Embryonic facial prominence (tissue), 1 donor: Measurements from ENCODE around the gene PPP1R26.

Experiments used
- DNase-seq: peaks from one replicate; pipeline ENCODE4 v3.0.0-alpha.2; 2016; ENCODE audit errors: extremely low spot score

The PPP1R26 gene

DNA sequence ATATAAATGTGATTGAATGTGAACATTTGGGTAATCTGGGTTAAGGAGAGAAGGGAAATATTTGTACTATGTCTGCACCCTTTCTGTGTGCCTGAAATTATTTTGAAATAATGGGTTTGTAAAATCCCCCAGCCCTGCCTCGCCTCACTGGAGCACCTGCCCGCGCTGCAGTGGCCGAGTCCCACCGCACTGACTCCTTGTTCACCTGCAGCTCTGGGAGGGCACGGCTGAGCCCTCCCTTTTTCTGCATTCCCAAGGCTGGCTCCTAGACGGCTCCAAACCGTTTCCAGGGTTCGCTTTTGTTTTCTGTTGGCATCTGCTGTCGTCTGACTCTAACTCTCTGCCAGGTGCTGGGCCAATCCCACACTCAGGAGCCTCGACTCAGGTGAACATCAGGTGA, 17.6 kb upstream of the PPP1R26 start:
- no peak for DNase-seq

DNA sequence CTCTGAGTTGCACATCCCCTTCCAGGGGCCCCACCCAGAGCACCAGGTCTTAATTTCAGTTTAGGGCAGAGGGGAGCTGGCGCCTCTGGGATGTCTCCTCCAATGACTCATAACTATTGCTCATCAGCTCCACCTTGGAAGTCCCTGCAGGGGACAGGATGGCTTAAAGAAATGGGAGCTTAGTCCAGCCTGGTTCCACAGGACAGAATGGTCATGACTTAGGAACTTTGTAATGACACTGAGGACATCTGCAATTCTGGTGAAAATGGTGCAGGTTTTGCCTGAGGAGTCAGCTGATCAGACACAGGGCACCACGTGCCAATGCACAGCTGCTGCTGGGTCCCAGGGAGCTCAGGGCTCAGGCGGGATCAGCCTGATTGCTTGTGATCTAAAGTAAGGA, 16.4 kb upstream of the PPP1R26 start:
- DNase-seq, result no peak

DNA sequence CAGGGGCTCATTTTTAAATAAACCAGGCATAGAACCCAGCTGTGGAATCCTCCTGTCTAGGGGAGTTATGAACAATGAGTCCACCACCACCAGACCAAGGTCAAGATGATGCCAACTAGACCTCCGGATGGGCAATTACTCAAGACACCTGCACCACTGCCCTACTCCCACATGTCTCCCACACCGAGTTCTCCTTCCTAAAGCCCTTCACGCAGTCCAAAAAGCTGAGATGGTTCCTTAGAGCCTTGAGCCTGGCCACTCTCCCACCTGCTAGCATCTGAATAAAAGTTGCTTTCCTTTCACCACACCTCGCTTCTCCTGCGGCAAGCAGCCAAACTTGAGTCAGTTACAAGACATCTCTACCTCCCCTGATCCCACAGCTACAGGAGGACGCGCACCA, 15.4 kb upstream of the PPP1R26 start:
- no peak for DNase-seq

DNA sequence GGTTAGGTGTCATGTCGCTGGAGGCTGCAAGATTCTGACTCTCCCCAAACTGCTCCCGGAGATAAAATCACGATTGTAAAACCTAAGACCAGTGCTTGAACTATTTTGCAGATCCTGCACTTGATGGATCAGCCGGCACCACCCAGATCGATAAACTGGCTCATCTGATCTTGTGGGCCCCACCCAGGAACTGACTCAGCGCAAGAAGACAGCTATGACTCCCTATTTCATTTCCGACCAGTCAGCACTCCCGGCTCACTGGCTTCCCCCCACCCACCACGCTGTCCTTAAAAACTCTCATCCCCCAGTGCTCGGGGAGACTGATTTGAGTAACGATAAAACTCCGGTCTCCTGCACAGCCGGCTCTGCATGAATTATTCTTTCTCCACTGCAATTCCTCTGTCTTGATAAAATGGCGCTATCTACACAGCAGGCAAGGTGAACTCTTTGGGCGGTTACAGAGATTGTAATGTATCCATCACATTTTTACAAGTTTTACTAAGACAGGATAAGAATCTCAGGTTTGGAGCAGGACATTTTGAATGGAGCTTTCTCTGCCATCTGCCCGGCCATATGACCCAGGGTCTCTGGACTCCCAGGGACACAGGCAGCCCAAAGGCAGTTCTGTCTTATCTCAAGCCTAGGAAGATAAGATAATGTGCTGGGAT, 10.6 kb upstream of the PPP1R26 start:
- no peak for DNase-seq

DNA sequence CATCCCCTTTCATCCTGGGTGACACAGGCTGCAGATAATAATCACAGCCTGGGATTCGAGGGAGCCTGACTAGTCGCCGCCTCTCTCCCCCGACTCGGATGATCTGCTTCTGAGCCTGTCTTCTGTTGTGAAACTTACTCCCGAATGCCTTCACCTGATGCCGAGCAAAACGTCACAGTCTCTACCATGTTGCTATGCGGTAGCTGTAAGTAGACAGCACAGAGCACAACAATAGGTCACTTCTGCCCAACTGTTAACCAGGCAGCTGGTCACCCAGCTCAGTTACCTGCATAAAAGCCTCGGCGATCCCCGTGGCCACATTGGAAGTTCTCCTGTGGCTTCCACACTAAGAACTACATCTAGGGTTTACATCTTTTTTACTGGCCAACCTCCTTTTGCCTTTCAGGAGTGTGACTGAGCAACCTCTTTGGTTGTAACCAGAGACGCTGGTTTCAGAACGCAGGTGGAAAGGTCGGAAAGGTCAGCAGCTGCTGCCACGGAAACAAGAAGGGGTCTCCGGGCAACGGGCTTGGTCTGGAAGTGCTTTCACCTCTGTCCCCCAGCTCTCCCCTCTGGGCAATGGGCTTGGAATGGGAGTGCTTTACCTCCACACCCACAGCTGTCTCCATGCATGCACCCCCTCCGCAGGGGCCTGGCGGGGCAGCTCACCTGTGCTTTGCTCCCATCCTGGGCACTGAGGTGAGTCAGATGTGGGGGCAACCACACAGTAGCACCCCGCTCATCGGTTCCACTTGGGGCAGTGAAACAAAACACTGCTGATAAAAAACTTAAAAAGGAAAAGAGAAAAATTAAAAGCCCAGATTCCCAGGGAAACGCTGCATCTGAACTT, 7.6 kb upstream of the PPP1R26 start:
- no peak for DNase-seq

DNA sequence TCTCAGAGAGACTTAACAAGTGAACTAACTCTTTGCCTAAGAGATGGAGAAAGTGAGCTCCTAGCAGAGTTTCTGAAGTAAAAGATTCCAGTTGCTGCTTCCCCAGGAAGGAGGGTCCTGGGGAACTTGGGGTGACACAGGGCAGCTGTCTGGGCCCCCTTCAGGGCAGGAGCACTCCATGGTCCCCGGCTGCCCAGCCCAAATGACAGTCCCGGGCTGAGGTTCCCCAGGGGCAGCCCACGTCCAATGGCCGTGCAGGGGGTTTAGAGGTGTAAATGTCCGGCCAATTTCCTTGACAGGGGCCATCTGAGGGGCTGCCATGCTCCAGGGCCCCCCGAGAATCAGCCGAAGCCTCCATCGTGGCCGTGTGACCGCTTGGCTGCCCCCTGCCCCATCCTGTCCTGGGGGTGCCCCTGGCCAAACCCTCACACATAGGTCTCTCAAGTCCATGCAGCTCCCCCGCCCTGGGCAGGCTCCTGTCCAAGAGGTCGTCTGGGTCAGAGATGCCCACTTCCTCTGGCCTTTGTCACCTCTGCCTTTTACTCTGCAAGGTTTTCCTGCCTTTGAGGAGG, 5.5 kb upstream of the PPP1R26 start:
- DNase-seq, result no peak

DNA sequence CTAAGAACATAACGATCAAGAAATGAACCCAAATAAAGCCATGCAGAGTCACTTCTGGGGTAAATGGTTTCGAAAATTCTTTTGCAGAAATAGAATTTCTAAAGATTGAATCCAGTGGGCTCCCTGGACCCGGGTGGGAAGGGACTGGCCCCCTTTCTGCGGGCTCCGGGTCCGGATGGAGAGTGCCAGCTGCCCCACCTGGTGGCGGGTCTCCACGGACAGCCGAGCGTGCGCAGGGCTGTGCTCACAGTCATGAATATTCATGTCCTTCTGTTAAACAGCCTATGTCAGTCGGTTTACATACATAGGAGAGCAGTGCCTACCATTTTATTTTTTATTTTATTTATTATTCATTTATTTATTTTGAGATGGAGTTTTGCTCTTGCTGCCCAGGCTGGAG, 4.7 kb upstream of the PPP1R26 start:
- DNase-seq, result no peak

DNA sequence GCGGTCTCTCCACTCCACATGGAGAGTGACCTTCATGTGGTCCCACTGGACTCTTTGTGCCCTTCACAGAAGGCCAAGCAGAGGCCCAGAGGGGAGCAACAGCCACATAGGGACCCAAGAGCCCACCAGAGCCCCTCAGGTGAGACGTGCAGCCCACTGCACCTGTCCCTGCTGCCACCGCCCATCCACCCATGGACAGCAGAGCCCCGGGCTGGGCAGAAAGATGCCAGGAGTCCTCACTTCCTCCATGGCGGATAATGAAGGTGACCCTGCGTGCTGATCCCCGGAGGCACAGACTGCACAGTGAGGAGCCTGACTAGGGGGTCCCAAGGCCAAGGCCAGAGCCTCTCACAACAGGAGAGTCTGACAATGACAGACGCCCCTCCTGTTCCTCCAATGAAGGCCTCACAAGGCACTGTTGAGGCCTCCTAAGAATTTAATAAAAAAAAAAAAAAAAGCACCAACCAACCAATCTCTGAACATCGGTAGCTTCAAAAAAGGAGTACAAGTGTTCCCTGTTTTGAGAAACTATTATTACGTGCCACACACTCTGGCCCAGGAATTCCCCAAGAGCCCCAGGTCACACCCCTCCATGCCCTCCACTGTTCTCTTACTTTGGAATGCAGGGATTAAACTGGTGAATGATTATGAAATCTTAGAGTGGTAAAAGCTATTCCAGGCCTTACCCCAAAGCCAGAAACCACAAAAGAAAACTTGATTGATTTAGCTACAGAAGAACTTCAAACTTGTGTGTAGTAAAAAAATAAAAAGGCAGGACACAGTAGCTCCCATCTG, 2.8 kb upstream of the PPP1R26 start:
- no peak for DNase-seq

DNA sequence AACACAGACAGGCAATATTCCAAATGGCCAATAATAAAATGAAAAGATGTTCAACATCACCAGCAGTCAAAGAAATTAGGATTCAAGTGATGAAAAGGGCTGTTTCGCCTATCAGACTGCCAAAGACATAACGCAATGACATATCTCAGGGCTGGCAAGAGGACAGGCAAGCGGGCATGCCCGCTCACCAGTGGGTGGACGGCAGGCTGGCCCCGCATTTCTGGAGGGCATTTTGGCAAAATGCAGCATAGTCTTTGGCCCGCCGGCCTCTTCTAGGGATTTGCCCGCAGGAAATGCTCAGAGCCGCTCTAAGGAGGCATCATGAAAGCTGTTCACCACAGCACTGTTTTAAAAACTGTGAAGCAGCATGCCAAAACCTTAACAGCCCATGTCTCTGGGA, 1.4 kb upstream of the PPP1R26 start:
- no peak for DNase-seq

DNA sequence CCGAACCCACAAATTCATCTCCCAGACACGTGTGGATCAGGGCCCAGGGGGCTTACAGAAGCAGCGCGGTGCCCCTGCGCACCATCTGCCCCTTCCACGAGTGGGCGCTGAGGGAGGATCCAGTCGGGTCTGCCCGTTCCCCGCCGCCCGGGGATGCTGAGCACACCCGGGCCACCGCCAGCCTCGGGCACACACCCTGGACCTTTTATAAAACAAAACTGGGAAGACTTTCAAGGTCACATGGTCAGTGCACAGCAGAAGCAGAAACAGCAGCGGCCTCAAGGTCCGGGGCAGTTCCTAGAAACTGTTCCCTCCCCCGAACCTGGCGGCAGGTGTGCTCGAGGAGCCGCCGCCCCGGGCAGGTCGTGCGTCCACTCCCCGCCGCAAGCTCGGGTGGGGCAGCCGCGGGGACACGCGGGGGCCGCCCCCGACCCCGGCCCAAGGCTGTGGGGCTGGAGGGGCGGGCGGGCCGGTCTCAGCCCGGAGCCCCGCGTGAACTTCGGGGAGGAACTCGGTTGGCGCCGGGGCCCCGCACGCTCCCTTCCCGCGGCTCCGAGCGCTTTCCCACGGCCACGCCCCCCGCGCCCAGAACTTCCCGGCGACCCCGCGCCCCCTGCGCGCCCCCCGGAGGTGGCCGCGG, 633 bp upstream of the PPP1R26 start:
- no peak for DNase-seq

DNA sequence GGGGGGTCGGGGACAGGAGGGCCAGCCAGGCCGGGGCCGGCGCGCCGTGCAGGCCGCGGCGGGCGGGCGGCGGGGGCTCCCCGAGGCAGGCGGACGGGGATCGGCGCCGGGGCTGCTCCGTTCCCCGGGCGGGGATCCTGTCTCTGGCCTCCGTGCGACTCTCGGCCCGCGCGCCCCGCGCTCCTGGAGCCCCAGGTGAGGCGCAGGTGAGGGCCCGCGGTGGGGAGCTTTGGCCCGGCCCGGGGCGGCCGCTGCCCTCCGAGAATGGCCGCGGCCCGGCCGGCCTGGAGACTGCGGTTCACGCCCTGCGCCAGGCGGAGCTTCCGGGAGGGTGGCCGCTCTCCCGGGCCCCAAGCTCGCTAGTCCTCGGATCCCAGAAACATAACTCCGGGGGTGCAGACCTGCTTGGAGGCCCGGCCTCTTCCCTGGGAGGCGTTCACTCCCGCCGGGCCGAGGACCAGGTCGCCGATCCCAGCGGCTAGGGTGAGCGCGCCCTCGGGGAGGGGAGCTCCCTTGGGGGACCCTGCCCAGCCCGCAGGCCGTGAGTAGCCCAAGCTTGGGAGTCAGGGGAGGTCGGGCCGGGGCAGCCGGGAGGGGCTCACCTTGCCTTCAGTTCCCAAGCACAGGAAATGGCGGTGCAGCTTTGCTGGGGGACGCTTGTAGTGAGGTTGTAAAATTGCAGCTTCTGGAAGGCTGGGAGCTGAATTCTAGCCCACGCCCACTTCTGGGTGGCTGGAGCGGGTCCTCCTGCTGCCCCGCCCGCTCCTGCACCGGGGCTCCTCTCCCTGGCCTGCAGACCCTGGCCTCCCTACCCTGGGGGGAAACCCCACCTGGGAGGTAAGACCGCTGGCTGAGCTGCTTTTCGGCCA, 723 bp downstream of the PPP1R26 start:
- DNase-seq, result no peak

DNA sequence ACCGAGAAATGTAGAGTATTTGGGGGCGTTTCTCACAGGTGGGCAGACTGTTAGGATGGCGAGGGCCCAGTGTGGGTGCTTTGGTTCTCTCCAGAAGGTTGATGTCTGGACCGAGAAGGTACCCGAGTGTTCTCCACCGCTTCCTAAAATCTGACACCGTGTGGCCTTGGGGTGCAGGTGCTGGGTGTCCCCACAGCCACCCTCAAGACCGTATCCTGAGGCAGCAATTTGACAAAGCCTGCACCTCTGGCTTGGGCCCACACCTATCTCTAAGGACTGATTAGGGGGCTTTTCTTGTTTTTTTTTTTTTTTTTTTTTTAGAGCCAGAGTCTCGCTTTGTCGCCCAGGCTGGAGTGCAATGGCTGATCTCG, 1.3 kb downstream of the PPP1R26 start:
- DNase-seq, result no peak

DNA sequence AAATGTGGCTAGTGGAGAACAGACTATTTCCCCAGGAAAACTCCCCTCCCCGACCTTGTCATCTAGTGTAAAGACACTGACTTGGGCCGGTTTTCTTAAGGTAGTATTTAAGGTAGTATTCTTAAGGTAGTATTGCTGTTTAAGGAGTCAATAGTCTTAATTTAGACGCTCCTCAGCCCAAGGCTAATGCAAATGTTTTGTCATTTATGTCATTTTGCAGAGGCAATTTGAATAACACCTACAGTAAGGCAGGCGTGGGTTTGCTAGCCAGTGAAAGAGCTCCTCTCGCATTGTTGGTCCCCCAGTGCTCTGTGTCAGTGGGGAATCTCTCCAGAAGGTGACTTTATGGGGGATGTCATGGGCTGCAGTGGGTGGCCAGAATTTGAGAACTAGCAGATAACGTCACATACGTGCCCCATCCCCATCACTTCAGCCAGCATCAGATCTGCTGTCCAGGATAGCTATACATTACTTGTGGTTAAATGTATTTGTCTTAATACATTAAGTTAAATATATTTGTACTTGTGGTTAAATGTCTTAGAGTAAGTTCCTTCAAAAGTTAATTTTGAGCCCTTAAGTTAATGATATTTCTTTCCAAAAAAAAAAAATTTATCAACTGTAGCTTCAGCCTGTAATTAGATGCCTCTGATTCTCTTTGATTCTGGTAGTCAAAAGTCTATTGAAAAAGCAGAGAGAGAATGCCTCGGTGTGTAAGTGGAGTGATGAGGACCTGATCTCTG, 2.6 kb downstream of the PPP1R26 start:
- no peak for DNase-seq

DNA sequence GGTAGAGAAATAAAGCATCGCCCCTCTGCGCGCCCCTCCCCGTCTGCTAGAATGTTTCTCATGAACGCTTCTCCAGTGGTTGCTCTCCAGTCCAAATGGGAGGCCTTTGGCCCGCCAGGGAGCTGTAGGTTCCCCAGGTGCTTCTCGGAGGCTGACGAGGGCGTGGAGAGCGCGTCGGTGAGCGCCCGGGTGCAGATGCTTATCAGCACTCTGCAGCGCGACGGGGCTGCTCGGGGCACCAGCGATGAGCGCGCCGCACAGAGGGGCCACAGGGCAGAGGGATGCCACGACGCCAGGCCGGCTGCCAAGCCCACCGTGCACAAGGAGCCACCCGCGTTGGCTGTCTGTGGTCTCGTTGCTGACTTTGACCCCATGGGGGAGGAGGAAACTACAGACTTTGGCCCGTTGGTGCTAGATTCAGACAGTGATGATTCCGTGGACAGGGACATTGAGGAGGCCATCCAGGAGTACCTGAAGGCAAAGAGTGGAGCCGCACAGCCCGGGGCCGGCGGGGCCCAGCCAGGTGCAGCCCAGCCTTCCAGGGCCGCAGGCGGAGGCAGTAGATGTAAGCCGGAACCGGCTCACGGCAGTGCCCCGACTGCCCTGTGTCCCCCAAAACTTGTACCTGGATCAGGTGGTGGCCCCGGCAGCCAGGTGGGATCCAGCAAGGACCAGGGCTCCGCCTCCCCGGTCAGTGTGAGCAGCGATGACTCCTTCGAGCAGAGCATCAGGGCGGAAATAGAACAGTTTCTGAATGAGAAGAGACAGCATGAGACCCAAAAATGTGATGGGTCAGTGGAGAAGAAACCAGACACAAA, 5.1 kb downstream of the PPP1R26 start:
- no peak for DNase-seq

DNA sequence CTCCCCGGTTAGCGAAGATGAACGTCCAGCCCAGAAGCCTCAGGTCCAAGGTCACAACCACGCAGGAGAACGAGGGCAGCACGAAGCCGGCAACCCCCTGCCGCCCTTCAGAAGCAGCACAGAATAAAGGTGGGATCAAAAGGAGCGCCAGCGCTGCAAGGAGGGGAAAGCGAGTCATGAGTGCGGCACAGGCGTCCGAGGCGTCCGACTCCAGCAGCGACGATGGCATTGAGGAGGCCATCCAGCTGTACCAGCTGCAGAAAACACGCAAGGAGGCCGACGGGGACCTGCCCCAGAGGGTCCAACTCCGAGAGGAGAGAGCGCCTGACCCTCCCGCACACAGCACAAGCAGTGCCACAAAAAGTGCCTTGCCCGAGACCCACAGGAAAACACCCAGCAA, 5.8 kb downstream of the PPP1R26 start:
- no peak for DNase-seq

DNA sequence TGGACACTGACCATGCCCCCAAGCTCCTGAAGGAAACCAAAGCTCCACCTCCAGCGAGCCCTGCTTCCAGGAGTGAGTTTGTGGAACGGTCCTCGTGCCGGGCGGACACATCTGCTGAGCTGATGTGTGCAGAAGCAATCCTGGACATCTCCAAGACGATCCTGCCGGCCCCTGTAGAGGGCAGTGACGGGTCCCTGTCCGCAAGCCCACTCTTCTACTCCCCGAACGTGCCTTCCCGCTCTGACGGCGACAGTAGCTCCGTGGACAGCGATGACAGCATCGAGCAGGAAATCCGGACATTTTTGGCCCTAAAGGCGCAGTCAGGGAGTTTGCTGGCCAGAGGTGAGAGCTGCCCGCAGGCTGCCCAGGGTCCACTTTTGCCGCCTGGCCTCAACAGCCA, 6.2 kb downstream of the PPP1R26 start:
- no peak for DNase-seq

DNA sequence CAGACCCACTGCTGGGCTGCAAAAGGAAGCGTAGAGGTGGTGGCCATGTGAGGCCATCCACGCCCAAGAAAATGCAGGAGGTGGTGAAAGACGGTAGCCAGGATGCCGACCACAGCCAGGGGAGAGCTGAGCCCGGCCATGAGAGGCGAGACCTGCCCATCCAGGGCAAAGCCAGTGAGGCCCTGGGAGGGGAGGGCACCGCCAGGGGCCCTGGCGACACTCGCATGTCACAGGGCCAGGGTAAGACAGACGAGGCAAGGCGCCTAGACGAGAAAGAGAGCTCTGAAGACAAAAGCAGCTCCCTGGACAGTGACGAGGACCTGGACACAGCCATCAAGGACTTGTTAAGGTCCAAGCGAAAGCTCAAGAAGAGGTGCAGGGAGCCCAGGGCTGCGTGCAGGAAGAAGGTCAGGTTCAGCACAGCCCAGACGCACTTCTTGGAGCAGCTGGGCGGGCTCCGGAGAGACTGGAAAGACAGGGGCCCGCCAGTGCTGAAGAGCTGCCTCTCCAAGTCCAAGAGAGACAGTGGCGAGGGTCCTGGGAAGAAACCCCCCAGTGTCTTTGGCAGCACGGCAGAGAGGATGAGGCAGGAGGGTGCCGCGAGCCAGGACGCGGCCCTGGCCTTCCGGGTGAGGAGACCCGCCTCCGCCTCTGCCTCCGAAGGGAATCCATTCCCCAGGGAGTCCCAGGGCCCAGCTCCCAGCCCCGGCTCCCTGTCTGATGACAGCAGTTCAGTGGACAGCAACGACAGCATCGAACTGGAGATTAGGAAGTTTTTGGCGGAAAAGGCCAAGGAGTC, 6.9 kb downstream of the PPP1R26 start:
- DNase-seq, result no peak

DNA sequence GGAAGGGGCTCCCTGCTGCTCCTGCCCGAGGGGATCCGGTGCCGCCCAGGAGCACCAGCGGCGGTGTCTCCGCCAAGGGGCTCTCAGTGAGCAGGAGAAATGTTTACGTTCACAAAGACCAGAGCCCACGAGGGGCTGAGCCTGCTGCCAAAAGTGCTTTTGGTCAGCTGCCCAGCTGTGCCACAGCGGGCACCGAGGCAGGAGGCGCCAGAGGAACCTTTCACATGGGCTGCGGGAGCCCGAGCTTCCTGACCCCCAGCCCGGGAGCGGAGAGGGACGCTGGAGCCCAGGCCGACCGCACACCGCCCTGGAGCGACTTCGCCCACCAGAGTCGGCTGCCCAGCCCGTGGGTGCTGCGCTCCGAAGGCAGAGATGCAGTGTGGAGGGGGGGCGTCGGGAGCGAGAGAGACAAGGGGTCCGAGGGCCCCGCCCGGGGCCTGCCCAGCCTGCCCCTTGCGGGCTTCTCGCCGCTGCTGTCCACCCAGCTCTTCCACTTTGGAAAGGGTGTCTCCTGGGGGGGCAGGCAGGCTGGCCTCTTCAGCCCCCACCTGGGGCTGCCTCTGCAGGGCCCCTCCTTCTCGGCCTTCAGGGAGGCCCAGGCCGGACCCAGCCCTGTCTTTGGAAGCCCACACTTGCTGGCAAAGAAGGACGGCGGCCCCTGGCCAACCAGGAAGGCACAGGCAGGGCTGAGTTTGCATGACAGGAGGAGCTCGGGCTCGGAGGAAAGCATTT, 7.9 kb downstream of the PPP1R26 start:
- no peak for DNase-seq
